Gastrocnemius medialis (tissue), 4 donors: Measurements from ENCODE around the gene TMEM123.

Source experiments
- POLR2A ChIP-seq, 2 donors: fragments of 450-650 bp; IDR thresholded peaks; one replicate each; pipeline ENCODE4 v1.6.1; 2017; ENCODE audit warnings: antibody characterized with exemption in 2 of 2, mild to moderate bottlenecking in 2 of 2, moderate library complexity in 2 of 2
- TF ChIP-seq, protein P1 (sequence below), 5 experiments: fragments of 450-650 bp in 3 of 5; fragments of 200-600 bp in 2 of 5; sonication (generic) in 2 of 5; IDR thresholded peaks in 4 of 5; conservative IDR thresholded peaks in 1 of 5; 1 replicate in 4 of 5; 2 replicates in 1 of 5; pipeline ENCODE4 v1.5.1; 2016 to 2019; ENCODE audit warnings: antibody characterized with exemption in 5 of 5, mild to moderate bottlenecking in 3 of 5, moderate library complexity in 3 of 5

DNA sequence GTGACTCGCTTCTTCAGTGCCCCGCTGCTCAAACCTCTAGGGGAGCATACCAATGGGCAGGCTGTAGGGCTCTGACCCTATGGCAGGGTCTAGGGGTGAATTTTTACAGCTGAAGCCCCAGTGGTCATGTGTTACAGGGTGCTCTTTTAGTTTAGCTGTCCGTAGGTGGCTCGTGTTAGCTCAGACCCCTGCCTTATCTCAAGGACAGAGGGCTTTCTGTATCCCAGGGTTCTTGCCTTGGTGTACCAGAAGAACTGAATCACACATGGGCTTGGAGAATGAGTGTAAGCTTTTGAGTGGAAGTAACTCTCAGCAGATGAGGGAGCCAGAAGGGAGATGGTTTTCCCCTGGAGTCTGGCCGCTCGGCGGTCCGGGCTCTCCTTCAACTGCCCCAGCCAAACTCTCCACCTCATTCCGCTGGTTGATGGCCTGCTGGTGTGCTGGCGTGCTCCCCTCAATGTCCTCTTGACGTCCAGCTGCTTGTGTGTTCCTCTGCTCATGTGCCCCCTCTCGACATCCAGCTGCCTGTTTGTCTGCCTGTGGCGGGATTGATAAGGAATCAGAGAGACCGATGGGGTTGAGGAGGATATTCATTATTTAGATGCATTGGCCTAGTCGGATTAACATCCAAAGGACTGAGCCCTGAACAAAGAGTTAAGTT is 68.0 kb downstream of the TMEM123 start:
- TF ChIP-seq POLR2A (IDR thresholded peaks at IDR 0.05): no peak
- TF ChIP-seq, protein P1, sequence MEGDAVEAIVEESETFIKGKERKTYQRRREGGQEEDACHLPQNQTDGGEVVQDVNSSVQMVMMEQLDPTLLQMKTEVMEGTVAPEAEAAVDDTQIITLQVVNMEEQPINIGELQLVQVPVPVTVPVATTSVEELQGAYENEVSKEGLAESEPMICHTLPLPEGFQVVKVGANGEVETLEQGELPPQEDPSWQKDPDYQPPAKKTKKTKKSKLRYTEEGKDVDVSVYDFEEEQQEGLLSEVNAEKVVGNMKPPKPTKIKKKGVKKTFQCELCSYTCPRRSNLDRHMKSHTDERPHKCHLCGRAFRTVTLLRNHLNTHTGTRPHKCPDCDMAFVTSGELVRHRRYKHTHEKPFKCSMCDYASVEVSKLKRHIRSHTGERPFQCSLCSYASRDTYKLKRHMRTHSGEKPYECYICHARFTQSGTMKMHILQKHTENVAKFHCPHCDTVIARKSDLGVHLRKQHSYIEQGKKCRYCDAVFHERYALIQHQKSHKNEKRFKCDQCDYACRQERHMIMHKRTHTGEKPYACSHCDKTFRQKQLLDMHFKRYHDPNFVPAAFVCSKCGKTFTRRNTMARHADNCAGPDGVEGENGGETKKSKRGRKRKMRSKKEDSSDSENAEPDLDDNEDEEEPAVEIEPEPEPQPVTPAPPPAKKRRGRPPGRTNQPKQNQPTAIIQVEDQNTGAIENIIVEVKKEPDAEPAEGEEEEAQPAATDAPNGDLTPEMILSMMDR (IDR thresholded peaks at IDR 0.05 in 4 of 5, conservative IDR thresholded peaks at IDR 0.05 in 1 of 5): no peak
